HG02884 (cell line): Measurements from ENCODE around the gene PTCD1.

Experiments used
- ATAC-seq: cut with Tn5 transposase; IDR thresholded peaks from one replicate; pipeline ENCODE4 v1.9.1; 2021; ENCODE audit warnings: mild to moderate bottlenecking, moderate library complexity; ENCODE audit not compliant: unreplicated experiment

Gene PTCD1, protein sequence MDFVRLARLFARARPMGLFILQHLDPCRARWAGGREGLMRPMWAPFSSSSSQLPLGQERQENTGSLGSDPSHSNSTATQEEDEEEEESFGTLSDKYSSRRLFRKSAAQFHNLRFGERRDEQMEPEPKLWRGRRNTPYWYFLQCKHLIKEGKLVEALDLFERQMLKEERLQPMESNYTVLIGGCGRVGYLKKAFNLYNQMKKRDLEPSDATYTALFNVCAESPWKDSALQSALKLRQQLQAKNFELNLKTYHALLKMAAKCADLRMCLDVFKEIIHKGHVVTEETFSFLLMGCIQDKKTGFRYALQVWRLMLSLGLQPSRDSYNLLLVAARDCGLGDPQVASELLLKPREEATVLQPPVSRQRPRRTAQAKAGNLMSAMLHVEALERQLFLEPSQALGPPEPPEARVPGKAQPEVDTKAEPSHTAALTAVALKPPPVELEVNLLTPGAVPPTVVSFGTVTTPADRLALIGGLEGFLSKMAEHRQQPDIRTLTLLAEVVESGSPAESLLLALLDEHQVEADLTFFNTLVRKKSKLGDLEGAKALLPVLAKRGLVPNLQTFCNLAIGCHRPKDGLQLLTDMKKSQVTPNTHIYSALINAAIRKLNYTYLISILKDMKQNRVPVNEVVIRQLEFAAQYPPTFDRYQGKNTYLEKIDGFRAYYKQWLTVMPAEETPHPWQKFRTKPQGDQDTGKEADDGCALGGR

DNA sequence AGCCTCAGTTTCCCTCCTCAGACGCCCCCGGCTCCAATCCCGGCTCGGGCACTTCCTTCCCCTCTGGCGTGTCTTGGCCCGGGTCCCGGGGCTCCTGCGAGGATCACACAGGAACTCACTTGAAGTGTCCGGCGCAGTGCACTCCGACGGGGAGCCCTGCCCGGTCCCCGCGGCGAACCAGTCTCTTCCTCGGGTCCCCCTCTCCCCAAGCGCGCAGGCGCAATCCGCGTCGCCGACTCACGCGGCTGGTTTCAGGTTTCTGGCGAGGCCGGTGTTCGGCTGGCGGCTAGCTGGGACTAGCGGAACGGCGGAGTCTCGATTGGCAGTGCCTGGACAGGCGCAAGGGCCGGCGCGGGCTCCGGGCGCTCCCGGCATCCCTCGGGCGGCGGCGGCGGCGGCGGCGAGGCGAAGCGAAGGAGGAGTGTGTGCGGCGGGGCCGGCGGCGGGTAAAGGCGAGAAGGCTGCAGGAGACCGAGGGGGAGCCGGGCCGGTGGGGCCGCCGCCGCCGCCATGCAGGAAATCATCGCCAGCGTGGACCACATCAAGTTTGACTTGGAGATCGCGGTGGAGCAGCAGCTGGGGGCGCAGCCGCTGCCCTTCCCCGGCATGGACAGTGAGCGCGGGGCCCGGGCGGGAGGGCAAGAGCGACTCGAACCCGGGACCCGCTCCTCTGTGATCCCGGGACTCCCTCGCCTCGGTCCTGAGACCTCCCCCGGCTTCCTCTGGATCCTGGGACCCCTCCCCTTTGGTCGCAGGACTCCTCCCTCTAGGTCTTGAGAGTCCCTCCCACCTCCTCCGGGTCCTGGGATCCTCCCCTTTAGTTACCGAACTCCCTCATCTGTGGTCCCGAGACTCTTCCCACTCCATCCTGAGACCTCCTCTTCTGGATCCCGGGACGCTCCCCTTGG lies at the start of gene PTCD1, which contains the start of gene CPSF4:
PTCD1 (minus strand) TSS at position 226 of the 908 bp plus-strand sequence. CDS start 3,556 bp downstream, outside the sequence.
CPSF4 (plus strand) TSS at position 371 of the 908 bp plus-strand sequence; CDS start at position 511, 140 bp downstream.
- ATAC-seq = peak; percentile 82

DNA sequence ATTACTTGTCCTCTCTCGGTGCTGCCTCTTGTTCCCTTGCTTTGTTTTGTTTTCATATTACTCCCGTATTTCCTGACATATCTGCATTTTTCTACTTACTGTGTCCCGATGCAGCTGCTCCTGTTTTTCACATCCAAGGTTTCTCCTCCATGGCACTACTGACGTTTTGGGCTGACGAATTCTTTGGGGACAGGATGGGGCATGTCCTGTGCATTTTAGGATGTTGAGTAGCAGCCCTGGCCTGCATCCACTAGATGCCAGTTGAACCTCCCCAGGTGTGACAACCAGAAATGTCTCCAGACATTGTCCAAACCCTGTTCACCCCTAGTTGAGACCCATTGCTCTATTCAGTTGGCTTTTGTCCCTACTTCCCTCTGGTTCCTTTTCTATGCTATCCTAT lies 46.5 kb upstream of the PTCD1 start:
- ATAC-seq = no peak

DNA sequence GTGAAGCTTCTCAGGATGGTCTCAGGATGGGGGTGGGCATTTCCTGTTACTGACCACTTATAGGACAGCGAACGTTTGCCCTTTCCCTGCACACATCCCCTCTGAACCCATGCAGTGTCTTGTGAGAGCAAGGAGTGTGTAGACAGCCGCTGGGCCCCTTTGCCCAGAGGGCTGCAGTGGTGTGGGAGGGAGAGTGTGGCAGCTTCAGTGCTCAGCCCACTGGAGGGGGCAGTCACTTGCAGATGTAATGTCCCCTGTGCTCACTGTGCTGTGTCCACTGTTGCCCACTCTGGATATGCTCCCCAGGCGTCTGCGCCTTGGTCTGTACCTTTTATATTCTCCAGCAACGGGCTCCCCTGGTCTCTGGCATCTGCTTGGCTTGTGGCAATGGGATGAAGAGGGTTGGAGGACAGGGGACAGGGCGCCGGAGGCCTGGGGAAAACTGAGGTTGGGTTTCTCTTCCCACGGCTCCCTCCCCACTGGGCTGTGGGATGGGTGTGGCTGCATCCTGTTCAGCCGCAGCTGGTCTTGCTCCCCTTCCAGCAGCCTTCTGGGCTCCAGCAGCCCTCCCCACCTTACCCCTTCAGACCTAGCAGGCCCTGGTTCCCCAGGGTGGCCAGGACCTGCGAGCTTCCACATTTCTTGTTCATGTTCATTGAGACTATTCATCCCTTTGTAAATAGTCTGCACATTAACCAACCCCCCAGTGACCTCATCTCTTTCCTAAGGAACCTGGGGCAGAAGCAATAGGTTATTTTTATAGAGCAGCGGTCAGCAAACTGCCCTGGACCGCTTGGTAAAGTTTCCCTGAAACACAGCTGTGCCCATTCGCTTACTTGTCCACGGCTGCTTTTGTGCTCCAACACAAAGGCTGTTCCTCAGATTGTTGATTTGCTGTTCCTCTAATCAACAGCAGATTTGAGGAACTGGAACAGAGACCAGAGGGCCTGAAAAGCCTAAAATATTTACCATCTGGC lies 40.2 kb upstream of the PTCD1 start:
- ATAC-seq = no peak

DNA sequence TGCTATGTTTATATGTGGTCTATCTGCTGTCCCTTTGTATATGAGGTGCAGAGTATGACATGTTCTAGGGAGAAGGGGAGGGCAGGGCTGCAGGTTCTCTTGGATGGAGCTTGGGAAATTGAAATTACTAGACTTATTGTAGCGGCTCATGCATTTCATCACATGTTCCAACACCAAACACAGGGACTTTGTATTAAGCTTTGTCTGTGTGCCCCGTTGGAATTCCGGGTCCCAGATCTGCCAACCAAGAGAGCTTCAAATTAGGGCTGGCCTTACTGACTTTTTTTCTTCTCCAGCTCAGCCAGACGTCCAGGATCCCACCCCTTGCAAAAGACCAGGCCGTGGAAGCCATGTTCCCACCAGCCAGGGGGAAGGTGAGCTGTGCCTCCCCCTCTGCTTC lies 37.5 kb upstream of the PTCD1 start:
- no peak for ATAC-seq

DNA sequence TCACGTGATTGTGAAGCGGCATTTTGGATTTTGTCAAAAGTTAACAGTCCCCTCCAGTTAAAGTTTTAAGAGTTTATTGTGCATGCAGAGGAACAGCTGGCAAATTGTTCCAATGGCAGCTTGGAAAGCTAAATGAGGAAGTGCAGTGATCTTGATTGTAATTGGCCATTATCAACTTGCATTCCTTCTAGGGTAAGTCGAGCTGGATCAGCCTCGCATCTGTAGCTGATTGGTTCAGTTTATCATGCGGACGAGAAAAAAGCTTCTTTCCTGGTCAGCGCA lies 34.7 kb upstream of the PTCD1 start:
- no peak for ATAC-seq

DNA sequence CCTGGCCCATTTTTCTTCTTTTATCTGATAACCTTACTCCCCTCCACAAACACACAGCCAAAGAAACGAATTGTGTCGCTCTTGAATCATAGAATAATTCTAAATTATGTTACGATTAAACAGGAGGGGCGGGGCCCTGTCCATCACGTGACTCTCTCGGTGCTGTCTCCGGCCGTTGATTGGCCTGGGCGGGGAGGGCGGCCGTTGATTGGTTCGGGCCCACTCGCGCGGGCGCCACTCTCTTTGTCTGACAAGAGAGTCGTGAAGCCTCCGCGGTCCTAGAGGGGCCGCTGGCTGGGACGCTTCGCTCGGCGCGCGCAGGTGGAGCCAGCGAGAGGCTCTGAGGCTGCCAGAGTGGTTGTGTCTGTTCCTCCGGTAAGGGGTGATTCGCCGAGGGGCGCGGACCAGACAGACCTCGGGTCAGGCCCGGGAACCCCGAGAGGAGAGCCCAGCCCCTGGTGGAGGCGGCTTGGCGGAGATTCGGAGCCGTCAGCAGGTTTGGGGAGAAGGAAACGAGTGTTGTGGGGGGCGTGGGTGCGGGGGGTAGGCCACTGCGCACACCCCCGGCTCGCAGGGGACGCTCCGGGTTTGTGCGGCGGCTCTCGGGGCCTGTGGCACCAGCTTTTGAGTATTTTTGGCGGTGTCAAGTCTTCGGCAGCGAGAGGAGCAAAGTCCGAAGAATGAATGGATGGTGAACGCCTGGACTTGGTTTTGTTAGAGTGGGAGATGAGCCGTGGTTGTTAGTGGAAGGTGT lies 34.1 kb upstream of the PTCD1 start, which contains the start of gene ZNF789:
ZNF789 (plus strand) TSS at position 330 of the 754 bp plus-strand sequence. CDS start 3,567 bp downstream, outside the sequence.
- peak; percentile 94 for ATAC-seq

DNA sequence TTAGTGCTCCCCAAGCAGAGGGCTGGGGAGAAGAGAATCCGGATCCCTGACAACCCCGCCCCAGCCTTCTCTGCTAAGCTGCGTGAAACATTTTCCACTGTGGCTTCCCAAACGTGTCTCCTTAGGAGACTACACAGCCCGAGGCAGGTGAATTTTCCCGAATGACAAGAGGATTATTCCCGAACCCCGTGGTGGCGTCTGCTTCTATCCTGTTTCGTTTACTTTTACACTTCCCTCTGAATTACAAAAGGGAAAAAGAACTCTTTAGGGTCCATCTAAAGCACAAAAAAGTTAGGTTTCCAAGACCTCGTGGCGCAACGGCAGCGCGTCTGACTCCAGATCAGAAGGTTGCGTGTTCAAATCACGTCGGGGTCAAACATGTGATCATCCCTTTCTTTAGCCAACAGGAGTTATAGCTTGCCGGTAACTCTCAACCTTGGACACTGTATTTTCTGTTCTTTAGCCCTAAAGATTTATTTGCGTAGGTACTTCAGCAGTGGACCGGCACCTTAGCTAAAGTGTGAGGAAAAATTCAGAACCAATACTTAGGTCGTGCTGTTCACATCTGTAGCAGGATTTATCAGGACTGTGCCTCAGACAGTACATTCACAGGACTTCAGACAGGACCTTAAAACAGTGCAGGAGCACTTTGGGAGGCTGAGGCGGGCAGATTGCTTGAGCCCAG lies 30.9 kb upstream of the PTCD1 start:
- no peak for ATAC-seq

DNA sequence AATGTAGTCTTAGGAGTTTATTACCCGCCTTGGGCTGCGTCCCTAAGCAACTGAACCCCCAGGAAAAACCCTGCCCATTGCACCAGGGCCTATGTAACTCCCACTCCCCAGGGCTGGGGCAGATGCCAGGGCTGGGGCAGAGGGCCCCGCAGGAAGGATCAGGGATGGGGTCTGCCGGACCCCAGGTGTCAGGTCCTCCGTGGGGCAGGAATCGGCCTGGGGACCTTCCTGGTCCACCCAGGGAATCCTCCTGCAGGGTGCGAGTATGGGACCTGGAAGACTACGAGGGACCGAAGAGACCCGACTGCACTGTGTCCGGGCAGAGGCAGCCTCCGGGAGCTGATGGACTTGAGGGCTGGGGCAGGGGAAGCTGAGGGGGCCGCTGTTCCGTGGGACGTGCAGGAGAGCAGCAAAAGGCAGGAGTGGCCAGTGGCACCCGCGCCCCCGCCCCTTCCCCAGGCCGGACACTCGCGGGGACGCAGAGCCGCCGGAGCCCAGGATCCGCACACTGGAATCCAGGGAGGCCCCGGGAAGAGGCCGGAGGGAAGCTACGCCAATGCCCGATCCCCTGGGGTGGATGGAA lies 29.8 kb upstream of the PTCD1 start:
- no peak for ATAC-seq

DNA sequence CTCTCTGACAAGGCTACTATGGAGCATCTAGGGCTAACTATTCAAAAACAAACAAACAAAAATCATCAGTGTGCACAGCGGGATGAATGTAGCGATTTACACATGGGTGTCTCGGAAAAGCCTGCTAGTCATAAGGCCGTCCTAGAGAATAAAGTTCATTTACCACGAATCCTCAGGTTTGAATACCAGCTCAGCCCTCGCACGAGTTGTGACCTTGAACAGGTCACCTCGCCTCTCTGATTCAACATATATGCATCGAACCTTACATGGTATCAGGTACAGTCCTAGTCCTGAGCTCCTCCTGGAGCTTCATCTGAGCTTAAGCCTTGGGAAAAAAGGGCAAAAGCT lies 26.8 kb upstream of the PTCD1 start:
- no peak for ATAC-seq

DNA sequence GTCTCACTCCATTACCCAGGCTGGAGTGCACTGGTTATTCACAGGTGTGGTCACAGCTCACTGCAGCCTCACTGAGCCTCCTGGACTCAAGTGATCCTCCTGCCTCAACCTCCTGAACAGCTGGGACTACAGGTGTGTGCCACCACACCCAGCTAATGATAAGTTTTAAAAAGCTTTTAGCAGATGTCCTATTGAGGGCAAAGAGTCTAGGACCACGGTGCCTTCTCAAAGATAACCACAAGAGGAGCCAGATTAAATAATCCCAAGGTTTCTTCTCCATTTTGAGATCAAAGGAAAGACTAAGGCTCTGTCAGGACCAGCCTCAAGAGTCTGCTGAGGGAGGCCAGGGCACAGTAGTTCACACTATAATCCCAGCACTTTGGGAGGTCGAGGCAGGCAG lies 22.6 kb upstream of the PTCD1 start:
- ATAC-seq = no peak

DNA sequence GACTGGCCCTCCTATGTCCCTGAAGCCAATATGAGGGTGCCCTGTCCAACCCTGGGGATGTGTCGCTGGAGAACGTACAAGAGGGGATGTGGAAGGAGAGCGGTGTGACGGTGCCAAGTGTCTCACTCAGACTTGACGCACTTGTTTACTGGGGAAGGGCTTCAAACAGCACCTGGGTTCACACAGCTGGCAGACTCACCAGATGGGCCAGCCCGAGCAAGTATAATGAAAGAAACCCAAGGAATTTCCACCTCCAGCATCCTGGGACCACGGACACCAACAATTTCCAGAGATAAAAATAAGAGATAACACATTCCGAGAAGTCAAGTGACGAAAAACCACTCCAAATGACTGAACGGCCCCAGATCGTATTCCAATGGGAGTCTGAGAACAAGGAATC lies 22.1 kb upstream of the PTCD1 start:
- no peak for ATAC-seq

DNA sequence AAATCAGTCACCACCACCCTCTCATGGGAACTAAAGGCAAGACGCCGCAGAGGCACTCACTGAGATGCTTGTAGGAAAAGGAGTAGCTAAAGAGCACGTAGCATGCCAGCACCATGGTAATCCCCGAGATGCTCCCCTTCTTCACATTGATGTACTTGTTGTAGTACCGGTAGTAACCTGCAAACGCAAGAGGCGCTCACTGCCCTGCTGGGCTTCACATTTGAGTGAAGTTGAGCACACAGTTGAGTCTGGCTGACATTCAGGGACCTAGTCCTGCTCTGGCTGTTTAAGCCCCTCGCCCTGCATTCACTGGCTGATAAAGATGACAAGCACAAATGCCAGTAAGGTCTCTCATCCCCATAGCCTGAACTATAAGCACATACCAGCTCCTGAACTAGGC lies 20.5 kb upstream of the PTCD1 start:
- ATAC-seq = no peak

DNA sequence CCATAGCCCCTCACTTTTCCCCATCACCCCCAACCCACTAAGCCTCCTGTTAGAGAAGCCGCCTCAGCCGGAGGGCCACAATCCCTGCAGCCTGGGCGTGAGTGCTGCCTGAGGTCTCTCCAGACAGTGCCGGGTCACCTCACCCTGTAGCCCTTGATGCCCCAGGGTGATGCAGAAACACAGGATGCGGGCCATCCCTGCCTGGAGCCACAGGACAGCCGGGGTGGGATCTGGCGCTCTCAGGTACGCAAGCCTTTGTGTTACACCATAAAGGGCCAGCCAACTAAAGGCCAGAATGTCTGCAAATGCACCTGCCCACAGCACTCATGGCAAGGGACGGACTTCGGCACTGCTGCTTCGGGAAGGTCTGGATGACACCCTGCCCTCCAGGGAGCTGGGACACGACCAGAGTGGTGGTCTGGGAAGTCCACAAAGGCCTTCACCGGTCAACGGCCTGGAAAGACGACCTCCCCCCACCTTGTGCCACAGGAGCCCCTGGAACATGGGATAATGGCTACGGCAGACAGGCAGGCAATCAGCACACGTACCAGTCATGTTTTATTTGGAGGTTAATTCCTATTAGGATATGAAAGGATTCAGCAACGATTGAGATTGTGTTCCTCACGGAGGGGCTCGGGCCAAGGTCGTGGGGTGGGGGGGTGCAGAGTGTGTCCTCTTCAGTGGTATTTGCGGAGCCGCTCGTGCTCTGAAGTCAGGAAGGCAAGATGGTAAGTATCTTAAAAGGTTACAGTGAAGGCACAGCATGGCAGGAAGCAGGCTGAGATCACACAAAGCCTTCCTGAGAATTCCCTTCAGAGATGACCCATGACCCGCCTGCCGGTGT lies 19.3 kb upstream of the PTCD1 start:
- ATAC-seq = no peak

DNA sequence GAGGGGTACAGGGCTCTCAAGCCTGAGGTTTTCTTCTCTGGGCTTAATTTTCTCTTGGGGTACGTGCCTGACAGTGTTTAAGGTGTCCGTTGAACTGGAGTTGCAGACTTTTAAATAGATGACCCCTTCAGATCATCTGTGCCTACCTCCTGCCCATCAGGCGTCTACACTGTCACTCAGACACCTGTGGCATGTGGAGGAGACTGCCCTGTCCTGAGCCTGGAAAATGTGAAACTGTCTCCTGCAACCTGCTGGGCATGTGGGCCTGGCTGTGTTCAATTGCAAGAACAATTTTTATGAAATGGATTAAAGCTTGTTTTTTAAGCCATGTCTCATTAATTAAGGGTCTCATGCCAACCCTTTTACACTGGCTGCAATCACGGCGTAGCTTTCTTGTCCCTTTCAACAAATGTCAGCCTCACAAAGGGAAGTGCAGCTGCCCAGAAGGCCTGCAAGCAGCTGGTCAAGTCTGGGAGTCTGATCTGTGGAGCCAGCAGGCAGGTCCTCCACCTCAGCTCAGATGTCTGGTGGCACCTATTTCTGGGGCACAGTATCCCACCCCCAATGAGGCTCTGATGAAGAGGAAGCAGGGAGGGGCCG lies 18.6 kb upstream of the PTCD1 start:
- no peak for ATAC-seq

DNA sequence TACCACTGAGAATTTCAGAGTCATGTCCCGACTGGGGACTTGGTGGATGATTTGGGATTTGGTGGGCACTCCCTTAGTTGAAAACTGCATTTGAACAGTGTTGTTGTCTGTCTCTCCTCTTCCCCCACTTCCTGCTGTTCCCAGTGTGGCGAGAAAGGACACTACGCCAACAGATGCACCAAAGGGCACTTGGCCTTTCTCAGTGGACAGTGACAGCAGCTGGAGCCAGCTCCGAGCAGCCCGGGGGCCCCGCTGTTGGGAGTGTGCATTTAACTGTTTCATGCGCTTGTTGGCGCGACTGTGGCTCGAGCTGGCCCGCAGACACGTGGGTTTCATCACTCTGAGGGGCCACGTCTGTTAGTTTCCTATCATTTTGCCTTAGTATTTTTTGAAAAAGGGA lies 17.7 kb upstream of the PTCD1 start:
- ATAC-seq = no peak

DNA sequence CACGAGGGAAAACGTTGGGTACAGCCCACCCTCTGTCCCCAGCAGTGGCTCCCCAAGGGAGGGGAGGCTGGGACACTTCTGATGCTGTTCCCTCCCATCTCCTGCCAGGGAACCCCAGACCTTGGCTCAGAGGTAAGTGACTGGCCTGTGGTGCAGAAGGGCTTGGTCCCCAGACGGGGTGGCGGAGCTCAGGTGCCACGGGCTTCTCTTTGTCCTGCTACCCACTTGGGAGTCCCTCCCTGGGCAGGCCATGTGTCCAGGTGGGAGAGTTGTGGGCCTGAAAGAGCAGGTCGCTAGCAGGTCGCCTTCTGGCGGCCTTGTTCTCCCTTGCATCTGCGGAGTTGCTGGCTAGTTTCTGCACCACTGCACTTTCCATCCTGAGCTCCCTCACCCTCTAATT lies 17.3 kb upstream of the PTCD1 start:
- no peak for ATAC-seq

DNA sequence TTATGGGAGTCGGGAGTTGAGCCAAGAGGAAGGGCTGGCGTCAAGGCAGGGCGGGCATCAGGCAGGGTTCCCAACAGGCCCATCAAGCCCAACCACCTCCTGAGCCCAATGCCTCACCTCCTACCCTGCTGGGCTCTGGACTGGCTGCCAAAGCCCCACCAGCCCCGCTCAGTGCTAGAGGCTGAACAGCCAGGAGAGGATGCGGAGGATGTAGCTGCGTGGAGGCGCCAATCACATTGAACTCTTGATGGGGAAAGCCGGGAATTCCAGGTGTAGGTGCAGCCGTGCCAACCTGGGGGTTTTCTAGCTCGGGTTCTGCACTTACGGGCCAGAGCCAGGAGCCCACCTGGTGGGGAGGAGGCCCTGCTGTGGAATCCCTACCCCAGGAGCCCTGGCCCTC lies 14.5 kb upstream of the PTCD1 start:
- no peak for ATAC-seq
